22Rv1 (cell line): ENCODE results near the gene TRMT11.
"Not testable (repeated sequence)": the region's sequence is repeated elsewhere in the genome, so short reads cannot be mapped to it uniquely, and the experiment has no call there.

Experiments used
- H3K27ac ChIP-seq: fragments of 450-650 bp; 2 replicates; pipeline ENCODE4 v1.5.1; 2017
- ZFX ChIP-seq: fragments of 450-650 bp; IDR thresholded peaks from 2 replicates; pipeline ENCODE4 v1.6.1; 2017; ENCODE audit warnings: antibody characterized with exemption, borderline replicate concordance
- TF ChIP-seq, protein P1 (sequence below): fragments of 450-650 bp; IDR thresholded peaks from 2 replicates; pipeline ENCODE4 v1.5.1; 2017; ENCODE audit warnings: mild to moderate bottlenecking

TRMT11 gene

DNA sequence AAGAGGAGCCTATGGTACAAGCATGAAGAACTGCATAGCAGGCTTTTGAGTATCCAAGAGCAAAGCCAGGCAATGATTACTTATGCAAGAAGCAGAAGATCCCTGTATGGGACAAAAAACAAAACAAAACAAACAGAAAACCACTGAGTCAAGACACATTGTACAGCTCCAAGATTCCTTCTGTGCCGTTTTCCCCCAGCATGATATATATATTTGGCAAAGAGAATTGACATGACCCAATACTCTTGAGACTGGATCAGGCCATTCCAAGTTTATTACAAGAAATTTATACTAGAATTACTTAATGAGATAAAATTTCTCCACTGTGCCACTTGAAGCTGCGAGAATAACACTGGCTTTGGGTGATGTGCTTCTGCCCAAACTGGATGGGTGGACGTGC lies 65.5 kb downstream of the TRMT11 start:
- TF ChIP-seq, protein P1, sequence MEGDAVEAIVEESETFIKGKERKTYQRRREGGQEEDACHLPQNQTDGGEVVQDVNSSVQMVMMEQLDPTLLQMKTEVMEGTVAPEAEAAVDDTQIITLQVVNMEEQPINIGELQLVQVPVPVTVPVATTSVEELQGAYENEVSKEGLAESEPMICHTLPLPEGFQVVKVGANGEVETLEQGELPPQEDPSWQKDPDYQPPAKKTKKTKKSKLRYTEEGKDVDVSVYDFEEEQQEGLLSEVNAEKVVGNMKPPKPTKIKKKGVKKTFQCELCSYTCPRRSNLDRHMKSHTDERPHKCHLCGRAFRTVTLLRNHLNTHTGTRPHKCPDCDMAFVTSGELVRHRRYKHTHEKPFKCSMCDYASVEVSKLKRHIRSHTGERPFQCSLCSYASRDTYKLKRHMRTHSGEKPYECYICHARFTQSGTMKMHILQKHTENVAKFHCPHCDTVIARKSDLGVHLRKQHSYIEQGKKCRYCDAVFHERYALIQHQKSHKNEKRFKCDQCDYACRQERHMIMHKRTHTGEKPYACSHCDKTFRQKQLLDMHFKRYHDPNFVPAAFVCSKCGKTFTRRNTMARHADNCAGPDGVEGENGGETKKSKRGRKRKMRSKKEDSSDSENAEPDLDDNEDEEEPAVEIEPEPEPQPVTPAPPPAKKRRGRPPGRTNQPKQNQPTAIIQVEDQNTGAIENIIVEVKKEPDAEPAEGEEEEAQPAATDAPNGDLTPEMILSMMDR: no peak
- TF ChIP-seq ZFX: no peak
- no peak overlapping the region for H3K27ac ChIP-seq

DNA sequence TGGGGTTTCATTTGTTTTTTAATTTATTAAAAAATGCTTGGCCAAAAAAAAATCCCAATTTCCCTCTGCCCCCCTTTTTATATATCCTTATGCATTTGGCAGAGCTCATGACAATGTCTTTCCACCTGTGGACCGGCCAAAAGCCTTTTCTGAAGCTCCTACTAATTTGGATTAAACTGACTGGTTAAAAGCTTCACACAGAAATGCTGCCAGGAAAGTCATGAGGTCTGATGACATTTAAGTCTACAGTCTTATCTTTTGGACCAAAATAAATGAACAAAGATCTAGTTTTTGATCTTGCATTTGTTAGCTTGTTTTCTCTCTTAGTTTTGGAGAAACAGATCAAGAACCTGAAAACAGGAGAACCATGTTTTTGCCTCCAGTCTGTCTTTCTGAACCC lies 66.1 kb downstream of the TRMT11 start:
- no peak for TF ChIP-seq ZFX
- TF ChIP-seq, protein P1: no peak

DNA sequence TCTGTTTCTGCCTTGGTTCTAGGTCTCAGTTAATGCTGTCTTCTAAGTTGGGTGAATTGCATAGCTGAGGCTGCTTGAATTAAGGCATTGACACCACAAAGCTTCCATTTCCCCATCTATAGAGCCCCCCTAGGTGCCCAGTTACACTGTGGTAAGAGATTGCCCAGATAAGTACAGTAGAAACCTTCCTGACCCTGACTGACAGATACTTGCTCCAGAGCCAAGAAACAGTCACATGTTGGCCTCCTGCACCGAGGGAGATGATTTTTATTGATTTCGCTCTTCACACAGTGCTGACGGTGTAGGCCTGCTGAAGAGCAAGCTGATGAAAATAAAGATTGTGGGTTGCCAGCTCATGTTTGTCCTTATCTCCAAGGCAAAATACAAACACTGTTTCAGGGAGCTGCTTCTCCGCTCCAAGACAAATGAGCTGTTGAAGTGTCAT lies 67.9 kb downstream of the TRMT11 start:
- no peak overlapping the region for H3K27ac ChIP-seq
- TF ChIP-seq, protein P1: no peak
- no peak for TF ChIP-seq ZFX

More for the DNA sequence above, 66.1 kb downstream of the TRMT11 start:
- H3K27ac ChIP-seq: no peak overlapping the region

DNA sequence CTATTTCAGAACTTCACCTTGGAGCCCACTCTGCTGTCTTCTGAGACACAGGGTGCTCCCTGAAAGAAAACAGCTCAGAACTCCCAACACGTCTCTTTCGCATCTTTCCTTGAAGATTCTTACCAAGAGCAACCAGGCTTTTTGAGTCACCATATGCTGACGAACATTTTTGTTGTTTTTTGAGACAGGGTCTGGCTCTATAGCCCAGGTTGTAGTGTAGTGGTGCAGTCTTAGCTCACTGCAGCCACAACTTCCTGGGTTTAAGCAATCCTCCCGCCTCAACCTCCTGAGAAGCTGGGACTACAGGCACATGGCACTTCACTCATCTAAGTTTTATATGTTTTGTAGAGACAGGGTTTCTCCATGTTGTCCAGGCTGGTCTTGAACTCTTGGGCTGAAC lies 68.5 kb downstream of the TRMT11 start:
- TF ChIP-seq, protein P1: no peak
- no peak for TF ChIP-seq ZFX
- no peak overlapping the region for H3K27ac ChIP-seq

DNA sequence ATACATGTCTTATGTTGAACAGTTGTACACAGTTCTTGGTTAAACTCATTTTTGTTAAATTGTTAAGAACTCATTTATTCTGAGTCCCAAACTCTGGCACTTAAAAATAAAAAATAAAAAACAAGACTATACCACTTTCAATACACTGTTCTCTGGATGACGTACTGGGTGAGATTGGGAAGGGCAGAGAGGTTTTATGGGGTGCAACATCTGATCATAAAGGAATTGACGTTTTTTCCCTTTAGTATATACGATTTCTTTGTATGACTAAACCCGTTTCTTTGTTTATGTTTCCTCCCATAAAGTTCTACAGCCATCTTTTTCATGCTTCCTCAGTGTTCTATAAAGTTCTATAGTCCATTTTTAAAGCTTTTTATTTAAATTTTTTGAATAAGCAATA lies 69.1 kb downstream of the TRMT11 start:
- H3K27ac ChIP-seq: no peak overlapping the region
- TF ChIP-seq ZFX: no peak
- TF ChIP-seq, protein P1: no peak

DNA sequence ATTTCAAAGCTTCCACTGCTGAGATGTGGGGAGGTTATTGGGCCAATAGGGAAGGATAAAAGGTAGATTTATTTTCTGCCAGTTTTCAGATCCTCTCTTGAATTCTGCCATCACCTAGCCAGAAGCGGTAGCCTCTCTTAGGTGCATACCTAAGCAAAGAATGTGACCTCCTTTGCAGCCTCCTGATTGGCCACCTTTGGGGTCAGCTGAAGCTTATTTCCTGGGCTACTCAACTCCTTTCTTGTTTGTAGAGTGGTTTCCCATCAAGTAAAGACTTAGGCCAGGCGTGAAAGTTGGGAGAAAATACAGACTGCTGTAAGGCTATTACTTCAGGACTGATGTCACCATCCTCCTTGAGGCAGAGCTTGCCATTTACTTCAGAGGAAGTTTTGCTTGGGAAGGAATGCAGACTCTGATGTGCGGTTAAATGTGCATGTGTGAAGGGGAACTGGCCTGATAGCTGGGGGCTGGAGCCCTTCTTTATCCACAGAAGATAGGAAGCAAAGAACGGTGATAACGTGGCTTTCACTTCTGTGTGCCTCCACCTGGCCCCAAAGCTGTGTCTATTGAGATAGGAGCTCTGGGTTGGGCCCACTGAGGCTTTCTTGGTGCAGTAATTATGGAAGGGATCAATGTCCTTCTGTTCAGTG lies 70.1 kb downstream of the TRMT11 start:
- no peak overlapping the region for H3K27ac ChIP-seq
- no peak for TF ChIP-seq ZFX
- TF ChIP-seq, protein P1: no peak

DNA sequence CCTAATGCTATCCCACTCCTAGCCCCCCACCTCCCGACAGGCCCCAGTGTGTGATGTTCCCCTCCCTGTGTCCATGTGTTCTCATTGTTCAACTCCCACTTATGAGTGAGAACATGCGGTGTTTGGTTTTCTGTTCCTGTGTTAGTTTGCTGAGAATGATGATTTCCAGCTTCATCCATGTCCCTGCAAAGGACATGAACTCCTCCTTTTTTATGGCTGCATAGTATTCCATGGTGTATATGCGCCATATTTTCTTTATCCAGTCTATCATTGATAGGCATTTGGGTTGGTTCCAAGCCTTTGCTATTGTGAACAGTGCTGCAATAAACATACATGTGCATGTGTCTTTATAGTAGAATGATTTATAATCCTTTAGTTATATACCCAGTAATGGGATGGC lies 71.7 kb downstream of the TRMT11 start:
- H3K27ac ChIP-seq: not testable (repeated sequence)

DNA sequence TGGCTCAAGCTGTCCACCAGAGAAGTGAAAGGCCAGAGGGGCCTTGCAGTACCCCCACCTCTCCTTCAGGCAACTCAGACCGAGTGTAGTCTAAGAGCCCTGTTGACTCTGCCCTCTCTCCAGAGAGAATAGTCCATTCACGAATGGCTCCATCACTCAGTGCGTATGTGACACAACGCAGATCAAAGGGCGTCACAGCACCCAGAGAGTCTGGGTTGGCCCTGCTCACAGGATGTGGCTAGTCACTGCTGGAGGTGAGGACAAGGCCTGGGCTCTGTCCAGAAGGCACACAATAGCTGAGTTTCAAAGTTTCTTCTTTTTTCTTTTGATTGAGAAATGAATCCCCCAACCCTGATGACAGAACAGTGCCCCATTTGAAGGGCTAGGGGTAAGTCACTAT lies 74.1 kb downstream of the TRMT11 start:
- no peak overlapping the region for H3K27ac ChIP-seq
- TF ChIP-seq, protein P1: no peak
- TF ChIP-seq ZFX: no peak
